ENCODE data around the gene RASA3.

RASA3 gene

DNA sequence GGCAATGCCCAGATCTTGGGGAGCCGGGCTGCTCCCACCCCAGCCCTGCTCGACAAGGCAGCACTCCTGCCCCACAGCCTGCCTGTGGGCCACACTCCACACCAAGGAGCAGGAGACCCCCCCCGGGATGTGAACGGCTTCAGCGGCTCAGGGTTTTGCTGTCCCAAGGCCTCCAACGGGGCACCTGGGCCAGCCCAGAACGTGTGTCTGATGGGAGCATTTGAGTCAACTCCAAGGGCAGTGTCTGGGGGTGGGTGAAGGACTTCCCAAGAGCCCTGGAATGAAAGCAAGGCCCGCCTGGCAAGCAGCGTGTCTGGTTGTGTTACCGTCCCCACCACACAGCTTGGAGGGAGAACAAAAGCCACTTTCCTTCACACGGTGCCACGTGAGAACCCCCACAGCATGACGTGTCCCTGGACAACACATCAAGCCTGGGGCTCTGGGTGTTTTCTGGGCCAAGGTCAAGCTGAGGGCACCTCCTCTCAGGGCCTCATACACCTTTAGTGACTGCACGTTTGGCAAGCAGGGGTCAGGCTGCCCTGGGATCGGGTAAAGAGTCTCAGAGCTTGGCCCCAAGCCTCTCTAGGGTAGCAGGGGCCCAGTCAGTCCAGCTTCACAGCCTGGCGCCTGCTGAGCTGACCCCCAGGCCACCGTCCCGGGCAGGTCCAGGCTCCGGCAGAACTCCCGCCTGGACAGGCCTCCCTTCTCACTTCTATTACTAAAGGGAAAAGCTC, 164.5 kb downstream of the RASA3 start:
- DNase-seq (ENCODE audit: low read depth), result no peak

DNA sequence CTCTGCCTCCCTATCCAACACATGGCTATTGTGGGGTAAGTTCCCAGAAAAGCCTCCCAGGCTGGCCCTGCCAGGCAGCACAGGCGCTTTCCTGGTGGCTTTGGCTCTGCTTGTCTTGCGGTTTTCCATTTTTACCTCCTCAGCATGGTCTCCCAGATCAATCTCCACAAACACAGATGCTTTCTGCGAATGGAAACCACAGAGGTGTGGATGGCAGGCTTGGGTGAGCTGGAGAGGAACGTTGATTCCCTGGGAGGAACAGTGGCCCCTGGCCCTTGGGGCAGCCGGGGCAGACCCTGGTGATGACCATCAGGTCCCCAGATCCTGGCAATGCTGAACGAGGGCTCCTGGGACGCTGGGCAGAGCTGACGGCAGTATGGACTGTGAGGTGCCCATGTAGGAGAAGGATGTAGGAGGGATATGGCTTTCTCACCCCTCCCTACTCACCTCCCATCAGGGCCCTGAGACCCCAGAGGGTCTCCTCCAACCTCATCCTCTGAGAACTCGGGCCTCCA, 165.2 kb downstream of the RASA3 start:
- no peak for DNase-seq (ENCODE audit: low read depth)

DNA sequence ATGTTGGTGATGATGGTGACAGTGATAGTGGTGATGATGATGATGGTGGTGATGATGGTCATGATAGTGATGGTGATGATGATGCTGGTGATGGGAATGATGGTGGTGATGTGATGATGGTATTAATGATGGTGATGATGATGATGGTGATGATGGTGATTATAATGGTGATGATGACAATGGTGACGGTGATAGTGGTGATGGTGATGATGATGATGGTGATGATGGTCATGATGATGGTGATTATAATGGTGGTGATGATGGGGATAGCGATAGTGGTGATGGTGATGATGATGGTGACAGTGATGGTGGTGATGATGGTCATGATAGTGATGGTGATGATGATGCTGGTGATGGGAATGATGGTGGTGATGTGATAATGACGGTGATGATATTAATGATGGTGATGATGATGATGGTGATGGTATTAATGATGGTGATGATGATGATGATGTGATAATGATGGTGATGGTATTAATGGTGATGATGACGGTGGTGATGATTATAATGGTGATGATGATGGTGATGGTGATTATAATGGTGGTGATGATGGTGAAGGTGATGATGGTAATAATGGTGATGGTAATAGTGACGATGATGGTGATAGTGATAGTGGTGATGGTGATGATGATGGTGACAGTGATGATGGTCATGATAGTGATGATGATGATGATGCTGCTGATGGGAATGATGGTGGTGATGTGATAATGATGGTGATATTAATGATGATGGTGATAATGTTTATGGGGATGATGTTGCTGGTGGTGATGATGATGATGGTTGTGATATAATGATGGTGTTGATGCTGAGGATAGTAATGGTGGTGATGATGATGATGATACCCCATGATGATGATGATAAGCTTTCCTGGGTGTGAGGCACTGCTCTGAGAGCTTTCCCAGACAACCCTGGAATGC, 166.2 kb downstream of the RASA3 start:
- no peak for DNase-seq (ENCODE audit: low read depth)

DNA sequence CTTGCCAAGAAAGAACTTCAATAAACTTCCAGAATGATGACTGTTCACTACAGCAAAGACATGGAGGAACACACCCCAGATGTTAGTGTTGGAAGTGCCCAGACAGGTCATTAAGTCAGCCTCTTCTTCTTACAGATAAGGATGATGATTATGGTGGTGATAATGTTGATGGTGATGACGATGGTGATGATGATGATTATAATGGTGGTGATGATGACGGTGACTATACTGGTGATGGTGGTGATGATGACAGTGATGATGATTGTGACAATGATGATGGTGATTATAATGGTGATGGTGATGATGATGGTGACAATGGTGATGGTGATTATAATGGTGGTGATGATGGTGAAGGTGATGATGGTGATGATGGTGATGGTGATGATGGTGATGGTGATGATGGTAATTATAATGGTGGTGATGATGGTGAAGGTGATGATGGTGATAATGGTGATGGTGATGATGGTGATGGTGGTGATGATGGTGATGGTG, 167.0 kb downstream of the RASA3 start:
- DNase-seq (ENCODE audit: low read depth), result no peak

DNA sequence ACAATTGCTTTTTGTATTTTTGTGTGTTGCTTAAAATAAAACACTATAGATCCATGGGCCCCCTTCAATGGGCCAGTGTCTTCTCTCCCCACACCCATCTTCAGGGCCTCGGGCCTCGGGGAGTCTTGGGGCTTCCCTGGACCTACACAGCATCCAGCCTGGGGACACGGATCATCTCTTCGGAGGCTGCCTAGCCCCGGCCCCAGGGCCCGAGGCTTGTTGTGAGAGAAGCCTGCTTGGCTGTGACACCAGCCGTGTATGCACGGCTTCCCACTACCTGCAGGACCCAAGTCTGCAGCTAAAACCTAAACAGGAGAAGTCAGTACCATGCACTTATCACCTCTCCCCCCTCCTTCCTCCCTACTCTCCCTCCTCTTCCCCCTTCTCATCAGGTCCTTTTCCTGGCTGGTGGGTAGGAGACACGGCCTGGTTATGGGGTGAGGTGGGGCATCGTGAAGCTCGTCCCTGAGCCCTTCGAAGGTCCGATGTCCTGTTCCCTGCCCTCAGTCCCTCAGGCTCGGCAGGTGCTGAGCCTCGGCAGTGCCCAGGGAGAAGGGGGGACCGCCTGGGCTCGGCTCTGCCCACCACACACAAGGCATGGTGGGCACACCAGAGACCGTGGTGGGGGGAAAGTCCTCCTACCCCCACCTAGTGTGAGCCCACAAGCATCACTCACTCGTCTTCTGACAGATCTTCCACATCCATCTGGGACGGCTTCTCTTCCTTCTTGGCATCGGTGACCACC, 168.0 kb downstream of the RASA3 start:
- no peak for DNase-seq (ENCODE audit: low read depth)

DNA sequence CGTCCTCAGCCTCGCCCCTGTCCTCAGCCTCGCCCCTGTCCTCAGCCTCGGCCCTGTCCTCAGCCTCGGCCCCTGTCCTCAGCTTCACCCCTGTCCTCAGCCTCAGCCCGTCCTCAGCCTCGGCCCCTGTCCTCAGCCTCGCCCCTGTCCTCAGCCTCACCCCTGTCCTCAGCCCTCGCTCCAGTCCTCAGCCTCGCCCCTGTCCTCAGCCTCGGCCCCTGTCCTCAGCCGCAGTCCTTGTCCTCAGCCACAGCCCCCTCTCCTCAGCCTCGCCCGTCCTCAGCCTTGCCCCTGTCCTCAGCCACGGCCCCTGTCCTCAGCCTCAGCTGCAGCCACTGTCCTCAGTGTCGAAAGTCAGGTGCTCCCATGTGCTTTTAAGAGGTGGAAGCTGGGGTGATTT, 169.0 kb downstream of the RASA3 start:
- DNase-seq (ENCODE audit: low read depth), result no peak

DNA sequence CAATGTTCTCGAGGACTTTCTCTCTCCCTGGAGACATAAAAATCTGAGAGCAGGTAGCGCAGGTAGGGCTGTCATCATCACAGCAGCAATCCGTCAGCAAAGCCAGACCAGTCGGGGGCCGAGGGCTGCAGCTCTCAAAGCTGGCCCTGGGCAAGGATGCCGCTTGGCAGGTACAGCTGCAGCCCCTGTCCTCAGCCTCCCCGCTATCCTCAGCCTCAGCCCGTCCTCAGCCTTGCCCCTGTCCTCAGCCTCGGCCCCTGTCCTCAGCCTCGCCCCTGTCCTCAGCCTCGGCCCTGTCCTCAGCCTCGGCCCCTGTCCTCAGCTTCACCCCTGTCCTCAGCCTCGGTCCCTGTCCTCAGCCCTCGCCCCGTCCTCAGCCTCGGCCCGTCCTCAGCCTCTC, 169.4 kb downstream of the RASA3 start:
- DNase-seq (ENCODE audit: low read depth), result no peak

DNA sequence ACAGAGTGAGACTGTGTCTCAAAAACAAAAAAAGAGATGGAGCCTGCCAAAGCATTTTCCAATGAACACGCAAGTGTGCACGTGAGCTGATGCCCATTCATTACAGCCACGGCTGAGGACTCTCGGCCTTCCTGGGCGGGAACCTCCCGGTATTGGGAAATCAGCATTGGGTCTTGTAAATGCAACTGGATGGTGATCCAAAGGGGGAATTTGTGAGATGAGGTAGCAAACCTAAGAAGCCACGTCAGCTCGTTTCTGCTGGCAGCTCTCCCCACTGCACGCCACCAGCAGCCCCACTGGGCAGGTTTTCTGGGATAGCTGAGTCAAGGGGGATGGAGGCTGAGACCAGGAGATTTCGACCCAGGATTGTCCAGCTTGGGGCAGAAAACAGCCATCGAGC, 170.0 kb downstream of the RASA3 start:
- DNase-seq (ENCODE audit: low read depth), result no peak

DNA sequence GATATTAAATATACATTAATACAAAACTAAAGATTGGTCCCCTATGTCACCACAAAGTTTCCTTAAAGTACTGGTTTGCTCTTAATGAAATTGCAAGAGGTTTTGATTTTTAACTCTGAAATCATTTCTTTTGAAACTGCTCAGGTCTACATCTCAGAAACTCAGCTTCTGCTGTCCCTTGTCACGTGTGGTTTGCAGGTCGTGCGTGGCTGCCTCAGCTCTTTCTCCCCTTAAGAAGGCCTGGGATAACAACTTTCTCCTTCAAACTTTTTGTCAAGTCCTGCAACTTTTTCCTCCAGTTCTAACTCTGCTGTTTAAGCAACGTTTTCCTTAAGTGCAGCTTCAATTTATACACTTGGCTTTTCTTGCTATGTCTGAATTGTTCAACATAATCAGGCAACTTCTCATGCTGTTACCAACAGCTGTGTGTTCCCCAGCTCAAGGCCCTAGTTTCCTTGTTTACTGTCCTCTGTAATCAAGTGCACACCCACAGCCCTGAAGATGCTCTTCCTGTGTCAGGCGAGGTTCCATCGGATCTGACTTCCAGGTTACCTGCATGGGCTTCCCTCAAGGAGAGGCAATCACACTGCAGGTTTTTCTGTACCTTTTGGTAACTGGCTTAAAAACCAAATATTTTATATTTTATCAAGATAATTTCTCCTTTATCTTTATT, 172.0 kb downstream of the RASA3 start:
- DNase-seq (ENCODE audit: low read depth), result no peak

DNA sequence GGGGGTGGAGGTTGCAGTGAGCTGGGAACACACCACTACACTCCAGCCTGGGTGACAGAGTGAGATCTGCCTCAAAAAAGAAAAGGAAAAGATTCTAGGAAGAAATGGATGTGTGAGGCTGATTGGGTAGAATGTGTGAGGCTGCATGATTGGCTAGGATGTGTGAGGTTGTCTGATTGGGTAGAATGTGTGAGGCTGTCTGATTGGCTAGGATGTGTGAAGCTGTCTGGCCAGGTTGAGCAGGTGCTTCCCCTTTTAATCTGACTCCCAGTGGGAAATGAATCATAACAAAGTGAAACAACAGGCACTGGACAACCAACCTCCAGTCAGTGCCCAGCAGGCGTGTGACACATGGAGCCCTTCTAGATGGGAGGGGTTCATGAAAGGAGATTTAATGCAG, 173.2 kb downstream of the RASA3 start:
- DNase-seq (ENCODE audit: low read depth), result no peak

DNA sequence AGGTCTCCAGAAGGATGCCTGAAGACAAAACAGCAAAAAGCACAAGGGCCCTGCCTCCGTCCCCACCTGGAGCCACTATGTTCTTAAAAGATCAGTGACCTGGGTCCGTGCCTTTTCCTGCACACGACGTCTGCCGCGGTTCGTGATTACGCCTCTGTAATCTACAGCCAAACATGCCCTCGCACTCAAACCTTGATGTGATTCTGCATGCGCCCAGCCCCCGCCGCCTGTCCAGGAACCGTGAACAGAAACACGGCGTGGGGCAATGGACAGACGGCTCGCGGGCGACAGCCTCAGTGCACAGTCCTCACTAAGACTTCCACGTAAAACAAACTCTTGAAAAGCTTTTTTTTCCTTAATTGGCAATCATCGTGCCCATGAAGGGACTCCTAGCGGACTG, 174.1 kb downstream of the RASA3 start:
- DNase-seq (ENCODE audit: low read depth), result no peak

DNA sequence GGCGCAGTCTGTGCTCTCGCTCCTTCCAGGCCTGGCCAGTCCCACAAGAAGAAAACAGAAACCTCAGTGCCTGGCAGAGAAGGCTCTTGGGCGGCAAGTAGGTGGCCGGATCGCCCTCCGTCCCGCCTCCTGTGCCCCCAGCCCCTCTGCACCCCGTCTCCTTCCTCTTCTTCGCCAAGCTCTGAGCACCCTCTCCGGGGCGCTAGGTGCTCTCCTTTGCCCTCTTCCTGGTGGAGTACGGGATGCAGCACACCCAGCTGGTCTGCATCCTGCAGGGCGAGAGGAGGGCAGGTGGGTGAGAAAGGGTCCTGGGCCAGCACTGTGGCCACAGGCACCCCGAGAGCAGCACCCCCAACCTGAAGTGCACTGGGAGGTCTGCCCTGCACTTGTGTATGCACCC, 175.9 kb downstream of the RASA3 start:
- DNase-seq (ENCODE audit: low read depth), result no peak

DNA sequence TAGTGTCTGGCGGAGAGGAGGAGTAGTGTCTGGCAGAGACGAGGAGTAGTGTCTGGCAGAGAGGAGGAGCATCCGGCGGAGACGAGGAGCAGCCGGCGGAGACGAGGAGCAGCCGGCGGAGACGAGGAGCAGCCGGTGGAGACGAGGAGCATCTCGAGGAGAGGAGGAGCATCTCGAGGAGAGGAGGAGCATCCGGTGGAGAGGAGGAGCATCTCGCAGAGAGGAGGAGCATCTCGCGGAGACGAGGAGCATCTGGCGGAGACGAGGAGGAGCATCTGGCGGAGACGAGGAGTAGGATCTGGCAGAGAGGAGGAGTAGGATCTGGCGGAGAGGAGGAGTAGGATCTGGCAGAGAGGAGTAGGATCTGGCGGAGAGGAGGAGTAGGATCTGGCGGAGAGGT, 176.7 kb downstream of the RASA3 start:
- no peak for DNase-seq (ENCODE audit: low read depth)

DNA sequence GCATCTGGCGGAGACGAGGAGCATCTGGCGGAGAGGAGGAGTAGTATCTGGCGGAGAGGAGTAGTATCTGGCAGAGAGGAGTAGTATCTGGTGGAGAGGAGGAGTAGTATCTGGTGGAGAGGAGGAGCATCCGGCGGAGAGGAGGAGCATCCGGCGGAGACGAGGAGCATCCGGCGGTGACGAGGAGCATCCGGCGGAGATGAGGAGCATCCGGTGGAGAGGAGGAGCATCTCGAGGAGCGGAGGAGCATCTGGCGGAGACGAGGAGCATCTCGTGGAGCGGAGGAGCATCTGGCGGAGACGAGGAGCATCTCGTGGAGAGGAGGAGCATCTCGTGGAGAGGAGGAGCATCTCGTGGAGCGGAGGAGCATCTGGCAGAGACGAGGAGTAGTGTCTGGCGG, 177.2 kb downstream of the RASA3 start:
- DNase-seq (ENCODE audit: low read depth), result no peak

DNA sequence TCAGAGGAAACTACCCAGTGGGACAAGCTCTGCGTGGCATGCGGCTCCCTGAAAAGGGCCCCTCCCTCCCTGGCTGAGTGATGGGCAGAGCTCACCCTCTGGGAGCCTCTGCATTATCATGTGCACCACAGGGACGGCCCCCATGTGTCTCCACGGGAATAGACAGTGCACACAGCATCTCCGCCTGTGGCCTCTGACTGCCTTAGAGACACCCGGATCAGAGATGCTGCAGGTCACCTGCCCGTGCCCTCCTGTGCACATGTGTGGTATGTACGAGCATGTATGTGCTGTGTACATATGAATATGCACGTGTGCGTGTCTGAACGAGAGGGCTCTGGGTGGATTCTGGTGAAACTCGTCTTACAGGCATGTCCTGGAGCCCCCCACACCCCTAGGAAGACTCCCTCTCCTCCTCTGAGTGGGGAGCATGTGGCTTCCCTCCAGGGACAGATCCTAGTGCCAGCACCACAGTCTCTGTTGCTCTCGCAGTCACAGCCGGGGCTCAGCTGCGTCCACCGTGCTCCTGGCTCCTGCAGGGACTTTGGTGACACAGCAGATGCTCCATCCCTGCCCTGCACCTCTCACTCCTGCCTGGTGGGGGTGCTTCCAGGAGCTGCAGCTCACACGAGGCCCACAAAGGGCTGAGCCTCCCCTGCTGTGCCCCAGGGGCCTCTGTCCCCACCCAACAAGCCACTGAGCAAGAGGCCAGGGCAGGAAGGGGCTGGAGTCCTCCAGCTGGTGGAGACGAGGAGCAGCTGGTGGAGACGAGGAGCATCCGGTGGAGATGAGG, 178.2 kb downstream of the RASA3 start:
- no peak for DNase-seq (ENCODE audit: low read depth)

DNA sequence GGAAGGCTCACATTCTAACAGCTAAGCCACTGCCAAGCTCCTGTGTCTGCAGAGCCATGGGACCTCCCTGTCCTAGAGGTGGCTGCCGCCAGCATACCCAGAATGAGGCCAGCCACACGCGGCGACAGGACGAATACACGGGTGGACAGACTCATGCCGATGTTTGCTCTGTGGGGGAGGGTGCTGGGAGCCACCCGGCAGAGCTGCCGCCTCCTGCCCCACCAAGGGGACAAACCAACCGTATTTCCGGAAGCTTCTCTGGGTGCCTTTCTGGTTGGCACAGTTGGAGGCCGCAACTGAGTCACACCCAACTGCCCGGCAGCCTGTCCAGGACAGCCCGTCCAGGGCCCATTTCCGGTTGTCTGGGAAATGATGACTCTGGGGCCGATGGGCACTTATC, 178.9 kb downstream of the RASA3 start:
- DNase-seq (ENCODE audit: low read depth), result no peak

DNA sequence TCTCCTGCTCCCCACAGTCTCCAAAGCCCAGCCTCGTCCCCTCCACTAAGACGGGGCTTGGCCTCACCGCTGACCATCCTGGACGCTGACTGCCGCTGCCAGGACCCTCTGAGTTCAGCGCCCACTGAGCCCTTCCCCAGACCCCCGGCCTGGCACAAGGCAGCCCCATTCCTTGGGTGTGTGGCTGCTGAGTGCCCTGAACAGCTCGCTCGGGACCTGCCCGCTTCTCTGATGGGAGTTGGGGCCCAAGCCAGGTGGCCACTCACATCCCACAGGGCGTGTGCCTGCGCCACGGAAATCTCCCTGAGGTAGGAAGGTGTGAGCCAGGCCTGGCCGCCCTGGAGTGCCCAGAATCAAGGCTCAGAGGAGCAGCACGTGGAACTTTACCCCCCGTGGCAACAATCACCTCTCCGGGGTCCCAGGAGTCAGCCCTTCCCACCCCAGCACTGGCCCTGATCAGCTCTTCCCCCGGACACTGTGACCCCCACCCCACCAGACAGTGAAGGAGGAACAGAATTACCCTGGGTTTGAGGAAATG, 179.4 kb downstream of the RASA3 start:
- no peak for DNase-seq (ENCODE audit: low read depth)

DNA sequence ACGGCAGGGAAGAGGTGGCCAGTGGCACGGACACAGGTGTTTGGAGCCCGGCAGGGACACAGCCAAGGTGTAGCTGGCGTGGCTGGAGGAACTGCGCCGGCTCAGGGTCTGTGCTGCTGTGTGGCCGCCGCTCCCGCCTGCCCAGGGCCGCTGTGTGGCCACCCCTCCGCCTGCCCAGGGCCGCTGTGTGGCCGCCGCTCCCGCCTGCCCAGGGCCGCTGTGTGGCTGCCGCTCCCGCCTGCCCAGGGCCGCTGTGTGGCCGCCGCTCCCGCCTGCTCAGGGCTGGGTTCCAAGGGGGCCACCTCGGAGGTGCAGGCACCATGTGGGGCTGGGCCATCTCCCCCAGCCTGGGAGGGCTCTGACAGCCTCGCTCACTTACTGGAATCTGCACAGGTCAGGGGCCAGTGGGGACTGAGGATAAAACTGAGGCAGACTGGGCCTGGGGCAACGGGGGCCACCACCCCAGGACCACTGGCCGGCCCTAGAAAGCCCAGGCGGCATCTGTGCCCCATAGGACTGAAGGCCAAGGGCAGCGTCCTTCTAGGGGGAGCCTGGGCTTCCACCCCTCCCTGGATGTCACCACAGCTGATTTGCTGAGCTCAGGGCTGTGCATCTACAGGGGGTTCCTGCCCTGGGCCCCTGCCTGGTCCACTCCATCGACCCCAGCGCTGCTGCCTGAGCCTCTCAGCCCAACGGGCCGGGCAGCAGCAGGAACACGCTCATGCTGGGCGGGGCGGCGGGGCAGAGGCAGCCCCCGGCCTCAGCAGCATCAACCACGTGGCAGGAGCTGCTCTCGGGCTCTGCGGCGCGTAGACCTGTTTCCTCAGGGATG, 180.1 kb downstream of the RASA3 start:
- no peak for DNase-seq (ENCODE audit: low read depth)

DNA sequence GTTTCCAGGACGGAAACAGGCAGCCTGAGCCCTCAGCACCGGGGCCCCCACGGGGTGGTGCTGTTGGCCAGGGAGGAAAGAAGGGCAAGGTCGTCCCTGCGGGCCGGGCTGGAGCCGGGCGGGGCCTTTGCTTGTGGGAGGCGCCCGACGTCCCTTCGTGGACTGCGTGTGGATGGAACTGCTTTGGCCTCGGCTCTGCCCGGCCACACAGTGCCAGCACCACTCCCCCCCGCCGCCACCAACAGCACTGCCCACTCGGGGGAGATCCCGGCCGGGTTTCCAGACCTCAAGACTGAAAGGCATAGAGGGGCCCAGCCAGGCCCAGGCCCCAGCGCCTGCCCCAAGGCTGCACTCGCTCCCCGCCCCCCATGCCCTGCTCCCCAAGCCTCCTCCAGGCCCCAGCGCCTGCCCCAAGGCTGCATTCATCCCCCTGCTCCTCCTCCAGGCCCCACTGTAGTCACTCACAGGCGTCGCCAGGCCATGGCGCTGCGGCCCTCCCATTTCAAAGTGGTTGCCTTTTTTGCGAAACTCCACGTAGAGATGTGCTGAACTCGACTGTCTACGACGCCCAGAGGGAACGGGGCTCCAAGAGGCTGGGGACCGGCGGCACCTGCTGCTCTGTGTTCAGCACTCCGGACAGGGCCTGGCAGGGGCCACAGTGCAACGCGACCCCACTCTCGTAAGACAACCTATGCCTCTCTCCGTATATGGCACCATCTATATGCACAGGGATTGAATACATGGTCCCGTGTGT, 181.0 kb downstream of the RASA3 start:
- DNase-seq (ENCODE audit: low read depth), result peak; percentile 76
